ENCODE data around the gene LIPT1.

DNA sequence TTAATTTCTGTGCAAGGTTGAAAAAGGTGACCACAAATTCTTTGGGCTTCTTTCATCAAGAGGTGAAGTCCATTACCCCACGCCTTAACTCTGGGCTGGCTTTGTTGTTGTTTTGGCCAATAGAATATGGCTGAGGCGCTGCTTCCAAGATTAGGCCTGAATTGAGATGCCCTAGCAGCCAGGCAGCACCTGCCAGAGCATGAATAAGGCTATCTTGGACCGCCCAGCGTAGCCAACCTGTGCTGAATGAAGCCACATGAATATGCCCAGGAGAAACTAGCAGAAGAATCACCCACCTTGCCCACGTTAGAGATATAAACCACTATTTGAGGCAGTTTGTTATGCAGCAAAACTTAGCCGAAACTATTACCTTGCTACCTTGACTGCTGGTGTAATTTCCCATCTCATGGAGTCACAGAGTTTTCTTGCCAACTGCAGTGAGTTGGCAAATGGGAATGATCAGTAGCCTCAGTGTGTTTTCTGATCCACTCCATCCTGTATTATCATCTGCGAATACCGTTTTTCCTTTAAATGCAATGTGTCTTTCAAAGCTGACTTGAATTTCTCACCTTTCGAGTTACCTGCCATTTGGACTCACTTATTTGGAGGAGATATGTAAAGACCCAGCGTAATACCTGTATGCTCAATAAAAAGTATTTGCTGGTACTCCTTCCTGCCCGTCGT, 704 bp upstream of the LIPT1 start:
- TF ChIP-seq POLR2AphosphoS5 (IDR thresholded peaks at IDR 0.05; ENCODE audit: borderline replicate concordance, low read depth, low read length), result no peak
- TF ChIP-seq EZH2 (IDR thresholded peaks at IDR 0.05), result no peak
- no peak for TF ChIP-seq FOXP2 (optimal IDR thresholded peaks at IDR 0.05; ENCODE audit: control extremely low read depth, extremely low read length, insufficient read depth)
